ENCODE measurements around the gene GHITM.

The GHITM gene

GRCh38 chr10:84126785-84127167 lies 12.5 kb upstream of the GHITM start:
- DNase-seq, result no peak
- TF ChIP-seq GATA1 (IDR thresholded peaks at IDR 0.05; ENCODE audit: low read depth, low read length), result no peak
- no peak for TF ChIP-seq POLR2A (IDR thresholded peaks at IDR 0.05; ENCODE audit: low read length)

GRCh38 chr10:84135836-84136235 lies 3.5 kb upstream of the GHITM start:
- TF ChIP-seq GATA1 (IDR thresholded peaks at IDR 0.05; ENCODE audit: low read depth, low read length) (no peak), POLR2A (IDR thresholded peaks at IDR 0.05; ENCODE audit: low read length) (no peak)
- DNase-seq, result no peak

GRCh38 chr10:84137811-84138210 lies 1.5 kb upstream of the GHITM start:
- no peak for DNase-seq
- TF ChIP-seq POLR2A (IDR thresholded peaks at IDR 0.05; ENCODE audit: low read length), result no peak
- TF ChIP-seq GATA1 (IDR thresholded peaks at IDR 0.05; ENCODE audit: low read depth, low read length), result no peak

GRCh38 chr10:84138478-84139125 lies 707 bp upstream of the GHITM start:
- TF ChIP-seq POLR2A (IDR thresholded peaks at IDR 0.05; ENCODE audit: low read length) (no peak), GATA1 (IDR thresholded peaks at IDR 0.05; ENCODE audit: low read depth, low read length) (no peak)
- DNase-seq, result peak in 1 of 2 experiments; percentile 81

- DNase-seq, result peak; percentile 75 to 88
Measured at GRCh38 chr10:84140036-84140379, 699 bp downstream of the GHITM start.

GRCh38 chr10:84147347-84147746 lies 8.0 kb downstream of the GHITM start:
- no peak for TF ChIP-seq GATA1 (IDR thresholded peaks at IDR 0.05; ENCODE audit: low read depth, low read length)
- no peak for TF ChIP-seq POLR2A (IDR thresholded peaks at IDR 0.05; ENCODE audit: low read length)

More at GRCh38 chr10:84140036-84140379, 699 bp downstream of the GHITM start:
- TF ChIP-seq GATA1 (IDR thresholded peaks at IDR 0.05; ENCODE audit: low read depth, low read length), result no peak
- no peak for TF ChIP-seq POLR2A (IDR thresholded peaks at IDR 0.05; ENCODE audit: low read length)

GRCh38 chr10:84148006-84148597 lies 8.8 kb downstream of the GHITM start:
- peak; percentile 63 to 73 for DNase-seq

More at GRCh38 chr10:84147347-84147746, 8.0 kb downstream of the GHITM start:
- no peak for DNase-seq

- DNase-seq, result no peak
- TF ChIP-seq POLR2A (IDR thresholded peaks at IDR 0.05; ENCODE audit: low read length), result no peak
- TF ChIP-seq GATA1 (IDR thresholded peaks at IDR 0.05; ENCODE audit: low read depth, low read length), result no peak
Measured at GRCh38 chr10:84149854-84150253, 10.5 kb downstream of the GHITM start.

GRCh38 chr10:84152769-84153168 lies 13.5 kb downstream of the GHITM start:
- DNase-seq, result no peak

GRCh38 chr10:84155521-84155920 lies 16.2 kb downstream of the GHITM start:
- no peak for TF ChIP-seq GATA1 (IDR thresholded peaks at IDR 0.05; ENCODE audit: low read depth, low read length)
- no peak for TF ChIP-seq POLR2A (IDR thresholded peaks at IDR 0.05; ENCODE audit: low read length)
- no peak for DNase-seq

More at GRCh38 chr10:84152769-84153168, 13.5 kb downstream of the GHITM start:
- TF ChIP-seq POLR2A (IDR thresholded peaks at IDR 0.05; ENCODE audit: low read length), result no peak
- TF ChIP-seq GATA1 (IDR thresholded peaks at IDR 0.05; ENCODE audit: low read depth, low read length), result no peak

- no peak for DNase-seq
- TF ChIP-seq POLR2A (IDR thresholded peaks at IDR 0.05; ENCODE audit: low read length), result no peak
- no peak for TF ChIP-seq GATA1 (IDR thresholded peaks at IDR 0.05; ENCODE audit: low read depth, low read length)
Measured at GRCh38 chr10:84156009-84156408, 16.7 kb downstream of the GHITM start.

GRCh38 chr10:84156768-84157167 lies 17.5 kb downstream of the GHITM start:
- DNase-seq, result peak in 1 of 2 experiments; percentile 59
- no peak for TF ChIP-seq GATA1 (IDR thresholded peaks at IDR 0.05; ENCODE audit: low read depth, low read length)
- TF ChIP-seq POLR2A (IDR thresholded peaks at IDR 0.05; ENCODE audit: low read length), result peak; percentile 15

GRCh38 chr10:84158061-84158460 lies 18.8 kb downstream of the GHITM start:
- TF ChIP-seq POLR2A (IDR thresholded peaks at IDR 0.05; ENCODE audit: low read length) (no peak), GATA1 (IDR thresholded peaks at IDR 0.05; ENCODE audit: low read depth, low read length) (no peak)
- DNase-seq, result no peak

GRCh38 chr10:84158550-84158949 lies 19.2 kb downstream of the GHITM start:
- TF ChIP-seq POLR2A (IDR thresholded peaks at IDR 0.05; ENCODE audit: low read length), result no peak
- no peak for TF ChIP-seq GATA1 (IDR thresholded peaks at IDR 0.05; ENCODE audit: low read depth, low read length)
- DNase-seq, result no peak

- no peak for TF ChIP-seq POLR2A (IDR thresholded peaks at IDR 0.05; ENCODE audit: low read length)
- no peak for TF ChIP-seq GATA1 (IDR thresholded peaks at IDR 0.05; ENCODE audit: low read depth, low read length)
- DNase-seq, result no peak
Measured at GRCh38 chr10:84159076-84159685, 19.9 kb downstream of the GHITM start.

Data from erythroblast (primary cell).